ENCODE data around the gene USP1.

Gene USP1

DNA sequence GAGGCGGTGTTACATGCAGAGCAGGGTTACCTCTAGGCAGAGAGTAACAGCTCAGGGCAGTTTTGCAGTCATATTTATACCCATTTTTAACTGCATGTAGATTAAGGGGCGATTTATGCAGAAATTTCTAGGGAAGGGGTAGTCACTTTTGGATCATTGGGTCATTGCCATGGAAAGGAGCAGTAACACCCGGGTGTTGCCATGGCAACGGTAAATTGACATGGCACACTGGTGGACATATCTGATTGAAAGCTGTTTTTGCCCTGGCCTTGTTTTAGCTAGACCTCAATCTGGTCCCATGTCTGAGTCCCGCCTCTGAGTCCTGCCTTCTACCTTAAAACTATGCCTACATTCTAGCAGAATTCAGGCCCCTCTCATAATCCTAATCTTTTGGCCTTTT lies 11.8 kb upstream of the USP1 start:
- in situ Hi-C loops (cut with MboI; ENCODE audit: low sequenced_read_pairs): no loop called here

DNA sequence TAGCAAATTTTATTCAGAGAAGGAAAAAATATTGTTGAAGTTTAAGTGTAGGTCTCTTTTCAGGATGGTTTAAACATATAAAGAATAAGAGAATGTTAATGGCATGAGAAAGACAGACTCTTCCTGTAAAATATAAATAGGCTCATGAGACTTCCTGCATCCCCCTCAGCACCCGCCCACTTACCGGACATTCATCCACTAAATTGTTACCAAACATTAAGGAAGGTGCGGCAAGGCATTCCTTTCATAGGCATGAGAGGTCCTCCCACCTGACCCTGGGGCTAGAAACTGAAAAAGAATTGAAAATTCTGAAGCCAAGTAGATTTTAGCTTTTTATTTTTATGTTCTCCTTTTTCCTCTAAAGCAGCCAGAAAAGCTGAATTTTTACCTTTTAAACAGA lies 10.6 kb upstream of the USP1 start:
- in situ Hi-C loops (cut with MboI; ENCODE audit: low sequenced_read_pairs): no loop called here

DNA sequence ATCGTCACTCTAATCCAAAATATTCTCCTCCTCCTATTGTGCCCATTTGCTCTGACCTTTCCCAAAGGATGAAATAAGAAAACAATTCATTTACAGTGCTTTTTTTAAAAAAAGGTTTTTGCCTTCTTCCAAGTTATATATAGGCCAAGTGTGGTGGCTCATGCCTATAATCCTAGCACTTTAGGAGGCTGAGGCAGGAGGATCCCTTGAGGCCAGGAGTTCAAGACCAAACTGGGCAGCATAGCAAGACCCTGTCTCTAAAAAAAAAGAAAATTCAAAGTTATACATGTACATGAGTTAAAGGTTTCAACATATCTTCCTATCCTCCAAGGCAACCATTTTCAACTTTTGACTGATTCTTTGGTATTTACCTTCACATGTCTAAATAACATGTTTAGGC lies 10.1 kb upstream of the USP1 start:
- in situ Hi-C loops (cut with MboI; ENCODE audit: low sequenced_read_pairs): no loop called here

DNA sequence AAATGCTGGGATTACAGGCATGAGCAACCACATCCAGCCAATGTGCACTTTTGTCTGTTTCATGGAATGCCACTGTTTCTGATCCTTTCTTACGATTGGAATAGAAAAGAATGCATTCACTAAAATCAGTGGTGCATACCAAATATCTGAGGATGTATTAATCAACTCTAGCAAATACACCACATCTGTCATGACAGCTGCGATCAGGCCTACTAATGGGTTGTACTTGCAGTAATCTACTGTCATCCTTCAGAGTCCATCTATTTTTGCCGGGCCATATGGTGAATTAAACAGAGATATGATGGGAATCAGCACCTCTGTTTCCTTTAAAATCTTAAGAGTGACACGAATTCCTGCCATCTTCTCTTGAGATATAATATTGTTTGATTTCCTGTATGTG lies 8.5 kb upstream of the USP1 start:
- in situ Hi-C loops (cut with MboI; ENCODE audit: low sequenced_read_pairs): no loop called here

DNA sequence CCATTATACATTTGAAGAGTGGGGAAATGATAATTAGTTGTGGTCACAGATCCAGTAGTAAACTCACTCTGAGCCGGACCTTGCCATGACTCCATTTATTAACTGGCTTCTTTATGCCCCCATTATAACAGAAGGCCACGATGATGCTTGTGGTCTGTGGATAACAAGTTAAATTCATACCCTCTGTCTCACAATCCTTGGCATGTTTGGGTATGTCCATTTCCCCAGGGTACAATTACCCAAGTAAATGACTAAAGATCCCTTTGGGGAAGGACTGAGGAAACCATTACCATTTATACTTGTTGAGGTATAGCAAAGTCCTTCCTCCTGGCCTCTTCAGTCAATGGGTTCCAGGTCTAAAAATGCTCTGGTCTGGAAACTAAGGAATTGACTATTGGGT lies 7.3 kb upstream of the USP1 start:
- in situ Hi-C loops (cut with MboI; ENCODE audit: low sequenced_read_pairs): no loop called here

DNA sequence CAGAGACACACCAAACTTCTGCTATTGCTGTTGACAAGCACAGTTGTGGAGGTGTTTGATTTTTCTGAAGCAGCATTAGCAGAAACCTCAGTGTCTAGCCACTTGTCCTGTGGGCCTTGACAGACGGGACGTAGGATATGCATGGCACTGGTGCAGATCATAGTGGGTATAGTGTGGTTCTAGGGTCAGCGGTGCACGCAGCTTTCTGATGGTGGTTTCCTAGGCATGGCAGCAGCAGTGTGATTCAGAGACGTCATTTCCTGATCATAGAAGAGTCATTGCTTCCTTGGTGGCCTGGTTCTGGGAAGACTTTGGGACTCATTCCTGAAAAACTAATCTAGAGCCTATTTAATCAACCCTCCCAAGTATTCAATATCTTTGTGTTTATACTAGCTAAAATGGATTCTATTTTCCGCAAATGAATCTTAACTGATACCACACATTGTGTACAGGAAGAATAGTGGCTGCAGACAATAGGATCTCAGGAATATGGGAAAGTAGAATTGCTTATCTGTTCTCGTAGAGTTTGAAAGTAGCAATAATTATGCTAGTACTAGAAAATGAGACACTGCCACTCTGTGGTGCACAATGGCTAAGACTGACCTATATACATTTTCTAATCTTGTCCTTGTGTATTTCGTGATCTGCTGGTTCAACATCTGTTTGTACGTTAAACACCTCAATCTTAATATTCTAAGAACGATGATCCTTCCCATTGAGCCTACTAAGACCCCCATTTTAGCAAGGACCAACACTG lies 2.8 kb upstream of the USP1 start:
- in situ Hi-C loops (cut with MboI; ENCODE audit: low sequenced_read_pairs): no loop called here

DNA sequence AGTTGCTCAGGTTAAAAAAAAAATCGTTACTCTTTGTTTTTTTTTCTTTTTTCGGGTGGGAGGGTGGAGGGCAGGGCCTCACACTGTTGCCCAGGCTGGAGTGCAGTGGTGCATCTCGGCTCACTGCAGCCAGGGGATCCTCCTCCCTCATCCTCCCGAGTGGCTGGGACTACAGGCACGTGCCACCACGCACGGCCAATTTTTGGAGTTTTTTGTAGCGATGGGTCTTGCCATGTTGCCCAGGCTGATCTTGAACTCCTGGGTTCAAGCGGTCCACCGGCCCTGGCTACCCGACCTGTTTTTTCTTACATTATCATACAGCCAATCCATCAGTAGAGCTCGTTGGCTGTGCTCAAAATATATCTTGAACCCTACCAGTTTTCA lies 2.2 kb upstream of the USP1 start:
- in situ Hi-C loops (cut with MboI; ENCODE audit: low sequenced_read_pairs): no loop called here

DNA sequence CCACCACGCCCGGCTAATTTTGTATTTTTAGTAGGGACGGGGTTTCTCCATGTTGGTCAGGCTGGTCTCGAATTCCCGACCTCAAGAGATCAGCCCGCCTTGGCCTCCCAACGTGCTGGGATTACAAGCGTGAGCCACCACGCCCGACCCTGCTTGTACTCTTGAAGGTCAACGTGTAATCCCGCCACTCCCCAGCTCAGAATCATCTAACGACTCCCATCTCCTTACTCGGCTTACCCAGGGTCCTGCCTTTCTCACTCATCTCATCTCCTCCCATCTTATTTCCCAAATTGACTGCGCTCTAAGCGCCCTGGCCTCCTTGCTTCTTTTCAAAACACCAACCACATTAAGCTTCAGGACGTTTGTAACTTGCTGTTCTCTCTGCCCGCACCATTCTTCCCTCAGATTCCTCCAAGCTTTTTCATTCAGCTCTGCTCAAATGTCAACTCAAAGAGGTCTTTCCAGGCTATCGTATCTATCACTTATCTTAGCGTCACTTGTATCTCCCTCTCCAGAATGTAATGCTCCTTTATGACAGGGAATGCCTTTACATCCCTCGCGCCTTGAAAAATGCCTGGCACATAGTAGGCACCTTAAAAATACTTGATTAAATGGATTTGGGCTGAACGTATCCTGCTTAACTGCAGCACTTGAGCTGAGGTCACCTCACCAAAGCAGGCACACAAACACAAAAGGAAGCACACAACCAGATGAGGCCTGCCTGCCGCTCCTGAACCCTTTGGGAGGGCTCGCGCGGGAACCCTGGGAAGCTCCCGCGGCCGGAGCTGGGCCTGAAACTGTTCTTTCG lies 1.4 kb upstream of the USP1 start:
- in situ Hi-C loops (cut with MboI; ENCODE audit: low sequenced_read_pairs): no loop called here

DNA sequence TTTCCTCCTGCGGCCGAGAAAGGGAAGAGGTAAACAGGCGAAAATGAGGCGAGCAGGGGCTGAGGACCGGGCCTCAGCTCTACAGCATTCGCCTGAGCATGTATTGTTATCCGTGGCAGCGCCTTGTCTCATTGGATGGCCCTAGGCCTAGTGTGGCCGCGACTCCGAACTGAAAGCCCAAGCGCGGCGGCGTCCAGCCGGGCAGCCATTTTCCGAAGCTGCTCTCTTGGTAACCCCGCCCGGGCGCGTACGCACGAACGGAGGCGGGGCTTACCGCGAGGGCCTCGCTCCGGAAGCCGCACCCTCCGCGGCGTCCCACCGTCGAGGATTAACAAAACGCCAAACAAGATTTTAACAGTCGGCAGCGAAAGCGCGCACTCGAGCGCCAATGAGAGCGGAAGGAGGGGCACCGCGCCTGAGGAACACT lies 797 bp upstream of the USP1 start:
- in situ Hi-C loops (cut with MboI; ENCODE audit: low sequenced_read_pairs): no loop called here

DNA sequence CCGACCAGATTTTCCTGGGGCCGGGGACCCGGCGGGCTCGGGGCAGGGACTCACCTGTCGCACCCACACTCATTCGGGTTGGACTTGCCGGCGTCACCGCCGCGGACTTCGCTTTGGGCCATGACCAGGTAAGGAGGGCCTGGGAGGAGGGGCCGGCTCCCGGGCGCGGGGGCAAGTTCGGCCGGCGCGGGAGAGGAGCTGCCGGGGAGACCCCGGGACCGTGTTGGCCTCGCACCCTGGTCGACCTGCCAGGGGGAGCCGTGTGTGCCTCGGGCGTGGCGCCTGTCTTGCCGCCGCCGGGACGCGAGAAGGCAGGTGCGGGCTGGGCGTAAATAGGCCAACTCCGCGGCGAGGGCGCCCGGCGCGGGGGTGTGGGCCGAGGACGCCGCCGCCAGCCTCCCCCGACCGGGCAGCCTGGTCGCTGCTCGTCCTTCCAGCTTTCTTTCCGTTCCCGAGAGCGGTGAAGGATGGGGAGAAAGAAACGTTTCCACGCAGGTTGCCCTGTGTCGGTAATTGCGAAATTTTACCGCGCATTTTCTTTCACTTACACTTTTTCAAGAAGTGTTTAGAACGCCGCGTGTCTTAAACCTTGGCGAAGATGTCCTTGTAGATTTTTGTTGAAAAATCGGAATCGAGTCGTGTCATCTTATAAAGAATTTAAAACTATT lies 558 bp downstream of the USP1 start:
- in situ Hi-C loops (cut with MboI; ENCODE audit: low sequenced_read_pairs): no loop called here

DNA sequence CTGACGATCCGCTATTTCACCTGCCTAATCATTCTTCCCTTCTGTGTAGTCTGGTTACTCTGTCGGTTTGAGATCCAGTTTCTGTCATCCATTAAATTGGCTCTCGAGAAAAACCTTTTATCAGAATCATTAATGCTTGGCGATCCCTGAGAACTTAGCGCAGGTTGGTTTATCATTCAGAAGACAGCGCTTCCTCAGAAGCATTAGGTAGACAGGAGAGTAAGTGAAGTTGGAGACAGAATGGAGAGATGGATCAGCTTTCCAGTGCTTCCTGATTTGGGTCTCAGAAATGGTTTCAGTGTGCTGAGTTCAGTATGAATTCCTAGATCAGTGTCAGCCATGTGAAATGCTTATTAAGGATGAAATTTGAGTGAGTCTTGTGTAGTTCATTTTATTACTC lies 1.3 kb downstream of the USP1 start:
- in situ Hi-C loops (cut with MboI; ENCODE audit: low sequenced_read_pairs): no loop called here

DNA sequence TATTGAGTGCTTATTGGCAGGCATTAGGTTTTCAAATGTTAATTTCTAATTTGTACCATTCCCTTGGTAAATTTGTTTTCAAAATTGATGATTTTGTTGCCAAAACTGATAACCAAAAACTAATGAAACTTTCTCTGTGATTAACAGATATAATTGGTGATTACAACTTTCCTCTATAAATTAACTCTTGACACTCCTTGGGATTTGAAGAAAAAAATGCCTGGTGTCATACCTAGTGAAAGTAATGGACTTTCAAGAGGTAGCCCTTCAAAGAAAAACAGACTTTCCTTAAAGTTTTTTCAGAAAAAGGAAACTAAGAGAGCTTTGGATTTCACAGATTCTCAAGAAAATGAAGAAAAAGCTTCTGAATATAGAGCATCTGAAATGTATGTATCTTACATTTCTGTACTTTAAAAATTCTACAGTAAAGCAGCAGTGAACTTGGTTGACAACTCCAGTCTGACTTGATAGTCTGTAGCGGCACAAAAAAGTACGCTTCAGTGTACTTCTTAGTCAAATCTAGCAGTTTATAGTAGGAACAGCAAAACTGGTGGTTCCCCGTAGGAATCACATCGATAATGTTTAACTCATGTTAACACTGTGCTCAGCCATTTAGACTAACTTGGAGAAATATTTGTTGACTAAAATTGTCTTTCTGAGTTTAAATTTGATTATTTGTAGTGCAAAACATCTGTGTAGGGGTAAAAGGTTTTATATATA lies 3.0 kb downstream of the USP1 start:
- in situ Hi-C loops (cut with MboI; ENCODE audit: low sequenced_read_pairs): no loop called here

DNA sequence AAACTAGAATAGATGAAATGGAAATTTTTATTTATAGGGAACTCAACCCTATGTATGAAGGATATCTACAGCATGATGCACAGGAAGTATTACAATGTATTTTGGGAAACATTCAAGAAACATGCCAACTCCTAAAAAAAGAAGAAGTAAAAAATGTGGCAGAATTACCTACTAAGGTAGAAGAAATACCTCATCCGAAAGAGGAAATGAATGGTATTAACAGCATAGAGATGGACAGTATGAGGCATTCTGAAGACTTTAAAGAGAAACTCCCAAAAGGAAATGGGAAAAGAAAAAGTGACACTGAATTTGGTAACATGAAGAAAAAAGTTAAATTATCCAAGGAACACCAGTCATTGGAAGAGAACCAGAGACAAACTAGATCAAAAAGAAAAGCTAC lies 7.9 kb downstream of the USP1 start:
- in situ Hi-C loops (cut with MboI; ENCODE audit: low sequenced_read_pairs): no loop called here

DNA sequence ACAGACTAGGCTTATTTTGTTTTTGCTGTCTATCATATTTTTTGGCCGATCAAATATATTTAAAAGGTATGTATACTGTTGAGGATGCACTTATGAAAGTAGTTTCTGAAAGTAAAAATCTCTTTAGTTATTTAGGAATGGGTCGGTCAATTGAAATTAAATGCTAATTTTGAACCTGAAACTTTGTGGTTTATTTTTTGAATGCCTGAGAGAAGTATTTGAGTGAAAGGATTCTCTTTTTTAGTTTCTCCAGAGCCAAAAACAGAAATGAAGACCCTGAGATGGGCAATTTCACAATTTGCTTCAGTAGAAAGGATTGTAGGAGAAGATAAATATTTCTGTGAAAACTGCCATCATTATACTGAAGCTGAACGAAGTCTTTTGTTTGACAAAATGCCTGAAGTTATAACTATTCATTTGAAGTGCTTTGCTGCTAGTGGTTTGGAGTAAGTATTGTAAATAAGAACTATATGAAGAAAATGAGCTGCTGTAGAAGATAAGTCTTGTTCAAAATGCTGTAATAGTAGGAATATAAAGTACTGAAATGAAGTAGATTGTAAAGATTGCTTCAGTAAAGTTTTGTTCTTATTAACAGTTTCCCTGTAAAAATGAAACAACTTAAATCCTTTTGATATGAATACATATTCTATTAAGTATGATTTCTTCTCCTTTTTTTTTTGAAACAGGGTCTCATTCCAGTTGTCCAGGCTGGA lies 11.5 kb downstream of the USP1 start:
- in situ Hi-C loops (cut with MboI; ENCODE audit: low sequenced_read_pairs): no loop called here

DNA sequence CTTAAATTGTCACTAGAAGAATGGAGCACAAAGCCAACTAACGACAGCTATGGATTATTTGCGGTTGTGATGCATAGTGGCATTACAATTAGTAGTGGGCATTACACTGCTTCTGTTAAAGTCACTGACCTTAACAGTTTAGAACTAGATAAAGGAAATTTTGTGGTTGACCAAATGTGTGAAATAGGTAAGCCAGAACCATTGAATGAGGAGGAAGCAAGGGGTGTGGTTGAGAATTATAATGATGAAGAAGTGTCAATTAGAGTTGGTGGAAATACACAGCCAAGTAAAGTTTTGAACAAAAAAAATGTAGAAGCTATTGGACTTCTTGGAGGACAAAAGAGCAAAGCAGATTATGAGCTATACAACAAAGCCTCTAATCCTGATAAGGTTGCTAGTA lies 13.5 kb downstream of the USP1 start:
- in situ Hi-C loops (cut with MboI; ENCODE audit: low sequenced_read_pairs): no loop called here

DNA sequence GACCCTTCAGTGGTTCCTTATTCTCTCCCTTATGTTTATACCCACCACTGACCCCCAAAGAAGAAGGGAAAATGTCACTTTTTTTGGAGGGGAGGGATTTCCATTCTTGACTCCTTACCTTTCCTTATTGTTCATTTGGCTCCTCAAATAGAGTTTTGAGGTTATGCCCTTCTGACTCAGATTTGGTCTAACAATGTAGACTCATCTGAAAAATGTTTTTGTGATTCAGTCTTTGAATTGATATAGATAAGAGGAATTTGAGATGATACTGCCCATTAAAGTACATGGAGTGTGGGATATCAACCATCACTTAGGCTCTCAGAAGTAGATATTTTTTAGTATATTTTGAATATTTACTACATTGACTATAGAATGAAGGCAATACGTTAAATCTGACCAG lies 16.1 kb downstream of the USP1 start:
- in situ Hi-C loops (cut with MboI; ENCODE audit: low sequenced_read_pairs): no loop called here

DNA sequence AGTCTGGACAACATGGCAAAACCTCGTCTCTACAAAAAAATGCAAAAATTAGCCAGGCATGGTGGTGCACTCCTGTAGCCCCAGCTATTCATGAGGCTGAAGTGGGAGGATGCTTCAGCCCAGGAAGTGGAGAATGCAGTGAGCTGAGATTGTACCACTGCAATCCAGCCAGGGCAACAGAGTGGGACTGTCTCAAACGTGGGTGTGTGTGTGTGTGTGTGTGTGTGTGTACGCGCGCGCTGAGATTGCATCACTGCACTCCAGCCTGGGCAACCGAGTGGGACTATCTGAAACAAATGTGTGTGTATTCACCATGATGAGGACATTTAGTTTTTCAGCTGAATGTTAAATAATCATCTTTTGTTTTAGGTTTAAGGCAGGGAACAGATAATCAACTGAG lies 21.1 kb downstream of the USP1 start:
- in situ Hi-C loops (cut with MboI; ENCODE audit: low sequenced_read_pairs): no loop called here

DNA sequence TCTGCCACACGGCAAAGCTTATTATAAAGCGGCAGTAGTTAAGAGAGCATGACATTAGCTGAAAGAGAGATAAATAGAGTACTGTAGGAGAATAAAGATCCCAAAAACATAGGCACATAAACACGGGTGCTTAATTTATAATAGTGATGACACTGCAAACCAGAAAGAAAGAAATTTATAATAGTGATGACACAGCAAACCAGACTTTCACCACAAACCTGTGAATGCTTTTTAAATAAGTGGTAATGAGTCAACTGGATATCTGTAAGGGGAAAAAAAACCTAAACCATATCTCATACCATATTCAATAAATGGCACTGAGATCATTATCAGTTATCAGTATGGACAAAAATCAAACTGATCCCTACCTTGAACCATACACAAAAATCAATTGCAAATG lies 25.5 kb downstream of the USP1 start:
- in situ Hi-C loops (cut with MboI; ENCODE audit: low sequenced_read_pairs): no loop called here

DNA sequence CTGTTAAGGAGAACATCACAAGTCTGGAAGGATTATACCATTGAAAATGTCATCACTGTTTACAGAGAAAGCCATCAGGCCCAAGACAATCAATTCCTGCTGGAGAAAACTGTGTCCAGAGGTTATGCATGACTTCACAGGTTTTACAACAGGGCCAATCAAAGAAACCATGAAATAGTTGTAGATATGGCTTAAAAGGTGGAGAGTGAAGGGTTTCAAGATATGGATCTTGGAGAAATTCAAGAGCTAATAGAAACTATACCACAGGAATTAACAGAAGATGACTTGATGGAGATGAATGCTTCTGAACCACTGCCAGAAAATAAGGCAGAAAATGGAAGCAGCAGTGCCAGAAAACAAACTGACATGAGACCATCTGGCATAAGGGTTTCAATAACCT lies 30.2 kb downstream of the USP1 start:
- in situ Hi-C loops (cut with MboI; ENCODE audit: low sequenced_read_pairs): no loop called here

DNA sequence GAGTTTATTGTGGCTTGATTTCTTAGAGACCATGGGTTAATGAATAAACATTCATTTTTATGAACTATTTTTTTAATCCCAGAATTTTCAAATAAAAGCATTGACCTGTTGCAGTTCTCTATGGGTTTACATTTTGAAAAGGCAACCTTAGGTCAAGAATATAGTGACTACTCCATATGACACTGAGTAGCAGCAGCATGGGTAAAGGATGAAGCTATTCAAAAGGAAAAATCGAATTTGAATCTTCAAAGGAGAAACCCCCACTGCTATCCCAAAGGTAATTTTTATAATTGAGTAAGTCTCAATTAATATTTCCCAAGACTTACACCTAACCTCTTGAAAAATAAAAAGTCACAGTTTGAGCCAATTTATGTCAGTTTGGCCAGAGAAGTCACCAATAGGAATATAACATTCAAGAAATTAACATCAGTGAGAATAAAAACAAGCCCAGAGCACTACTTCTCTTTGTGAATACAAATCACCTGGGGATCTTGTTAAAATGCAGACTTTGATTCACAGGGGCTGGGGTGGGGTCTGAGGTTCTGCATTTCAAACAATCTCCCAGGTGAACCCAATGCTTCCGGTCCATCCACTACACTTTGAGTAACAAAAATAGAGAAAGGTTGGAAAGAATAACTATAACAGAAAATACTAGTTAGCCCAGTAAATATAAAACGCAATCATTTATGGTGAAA lies 39.8 kb downstream of the USP1 start:
- in situ Hi-C loops (cut with MboI; ENCODE audit: low sequenced_read_pairs): no loop called here
